ENCODE measurements around the gene PARVA.

- no peak for TF ChIP-seq CTCF (IDR thresholded peaks at IDR 0.05)
- TF ChIP-seq TCF7L2 (IDR thresholded peaks at IDR 0.05; ENCODE audit: low read depth, low read length) = no peak
Measured at GRCh38 chr11:12509371-12509770, 132.0 kb downstream of the PARVA start.

All from Panc1 (cell line).